NCI-H146 (cell line): ENCODE measurements around the gene DRG2.

ENCODE experiments used
- DNase-seq: peaks from one replicate; lab custom pipeline; 2025; lab: John Stamatoyannopoulos, UW

The DRG2 gene

DNA sequence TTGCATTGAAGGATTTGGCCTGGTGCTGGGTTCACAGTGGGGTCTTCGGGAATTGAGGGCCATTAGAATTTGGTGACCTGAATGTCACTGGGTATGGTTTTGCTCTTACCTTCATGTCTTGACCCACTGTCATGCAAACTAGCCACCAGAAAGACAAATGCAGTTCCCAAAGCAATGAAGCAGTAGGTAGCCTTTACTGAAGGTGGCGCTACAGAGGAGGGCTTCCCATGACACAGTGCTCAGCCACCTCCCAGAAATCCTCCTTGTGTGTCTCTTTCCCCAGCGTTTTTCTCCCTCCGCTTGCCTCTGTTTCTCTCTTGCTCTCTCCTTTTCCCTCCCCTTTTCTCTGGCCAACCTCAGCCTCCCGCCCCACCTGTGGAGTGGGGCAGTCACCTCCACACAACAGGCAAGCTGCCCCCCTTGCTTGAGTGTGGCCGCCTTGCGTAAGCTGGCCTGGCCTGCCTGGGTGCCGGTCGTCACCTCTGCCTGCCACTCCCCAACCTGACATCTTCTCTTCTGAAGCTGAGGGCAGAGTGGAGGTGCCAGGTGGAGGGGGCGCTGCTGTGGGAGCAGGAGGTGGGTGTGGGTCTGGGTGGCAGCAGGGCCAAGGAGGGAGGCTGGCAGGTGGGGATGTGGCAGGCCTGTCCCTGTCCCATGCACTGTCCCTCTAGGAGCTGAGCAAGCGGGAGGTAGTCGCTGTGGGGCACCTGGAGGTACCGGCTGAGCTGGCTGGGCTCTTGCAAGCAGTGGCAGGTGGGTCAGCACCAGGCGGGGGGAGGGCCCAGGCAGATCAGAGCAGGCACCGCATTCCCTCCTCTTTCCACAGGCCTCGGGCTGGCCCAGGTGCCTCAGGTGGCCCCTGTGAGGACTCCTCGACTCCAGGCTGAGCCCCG, 55.5 kb downstream of the DRG2 start:
- DNase-seq, result no peak

- no peak for DNase-seq
These were observed 56.5 kb downstream of the DRG2 start for GRCh38 chr17:18144261-18144660.

- no peak for DNase-seq
These were observed 57.1 kb downstream of the DRG2 start for GRCh38 chr17:18144855-18145254.

DNA sequence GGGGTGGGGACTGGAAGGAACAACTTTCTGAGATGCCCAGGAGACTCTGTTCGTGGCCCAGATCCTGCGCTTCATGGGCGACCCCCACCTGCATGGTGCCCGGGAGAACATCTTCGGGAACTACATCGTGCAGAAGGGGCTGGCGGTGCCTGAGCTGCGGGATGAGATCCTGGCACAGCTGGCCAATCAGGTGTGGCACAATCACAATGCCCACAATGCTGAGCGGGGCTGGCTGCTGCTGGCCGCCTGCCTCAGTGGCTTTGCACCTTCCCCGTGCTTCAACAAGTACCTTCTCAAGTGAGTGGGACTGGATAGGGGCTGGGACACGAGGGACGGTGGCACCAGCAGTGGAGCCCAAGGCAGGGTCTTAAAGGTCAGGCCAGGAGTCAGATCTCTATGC, 58.1 kb downstream of the DRG2 start:
- DNase-seq, result no peak

- DNase-seq, result no peak
These were observed 58.5 kb downstream of the DRG2 start for GRCh38 chr17:18146259-18146658.

GRCh38 chr17:18146980-18147379, 59.2 kb downstream of the DRG2 start:
- DNase-seq, result no peak

GRCh38 chr17:18148586-18148985, 60.8 kb downstream of the DRG2 start:
- DNase-seq, result no peak

GRCh38 chr17:18151290-18151689, 63.5 kb downstream of the DRG2 start:
- no peak for DNase-seq

DNA sequence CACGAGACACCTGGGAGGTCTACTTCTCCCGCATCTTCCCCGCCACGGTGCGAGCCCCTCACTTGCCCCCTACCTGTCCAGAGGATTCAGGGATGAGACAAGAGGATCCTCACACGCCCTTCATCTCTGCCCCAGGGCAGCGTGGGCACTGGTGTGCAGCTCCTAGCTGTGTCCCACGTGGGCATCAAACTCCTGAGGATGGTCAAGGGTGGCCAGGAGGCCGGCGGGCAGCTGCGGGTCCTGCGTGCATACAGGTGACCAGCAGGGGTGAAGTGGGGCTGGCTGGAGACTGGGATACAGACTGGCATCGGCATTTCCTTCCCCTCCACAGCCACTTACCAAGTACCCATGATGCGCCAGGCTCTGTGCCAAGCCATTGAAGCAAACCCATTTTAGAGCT, 67.4 kb downstream of the DRG2 start:
- no peak for DNase-seq

DNA sequence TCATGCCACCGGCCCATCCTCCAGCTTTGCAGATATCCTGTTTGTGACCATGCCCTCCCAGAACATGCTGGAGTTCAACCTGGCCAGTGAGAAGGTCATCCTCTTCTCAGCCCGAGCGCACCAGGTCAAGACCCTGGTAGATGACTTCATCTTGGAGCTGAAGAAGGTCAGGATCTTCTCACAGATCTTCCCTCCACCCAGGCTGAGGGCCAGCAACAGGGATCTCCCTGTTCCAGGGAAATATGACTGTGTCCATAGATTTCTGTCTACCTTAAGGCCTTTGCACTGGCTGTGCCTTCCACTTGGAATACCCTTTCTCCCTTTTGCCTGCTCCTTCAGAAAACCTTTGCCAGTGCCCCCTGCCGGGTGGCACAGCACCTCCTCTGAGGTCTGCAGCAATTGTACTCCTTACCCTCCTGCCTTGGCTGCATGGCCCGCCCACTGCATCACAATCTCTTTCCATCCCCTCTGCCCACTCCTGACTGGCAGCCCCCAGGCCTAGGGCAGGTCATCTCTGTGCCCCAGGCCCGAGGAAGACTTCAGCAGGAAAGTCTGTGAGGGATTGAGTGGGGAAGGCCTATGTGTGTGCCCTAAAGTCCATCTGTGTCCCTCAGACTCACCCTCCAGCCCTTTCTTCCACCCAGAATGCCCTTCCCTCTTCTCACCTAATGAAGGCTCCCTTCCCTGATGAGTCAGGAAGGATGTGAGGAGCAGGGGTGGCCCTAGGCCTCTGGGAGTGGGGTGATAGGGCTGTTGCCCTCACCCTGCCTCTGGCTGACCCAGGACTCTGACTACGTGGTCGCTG, 68.6 kb downstream of the DRG2 start:
- DNase-seq, result no peak

- DNase-seq, result no peak
These were observed 69.2 kb downstream of the DRG2 start for GRCh38 chr17:18156976-18157280.
